HCT116 (cell line): ENCODE results near the gene SPRING1.

Experiments used
- EGR1 ChIP-seq: IDR thresholded peaks from 2 replicates; pipeline ENCODE4 v1.6.1; 2012; ENCODE audit warnings: low read depth
- EZH2 ChIP-seq: fragments of 200-600 bp; sonication (generic); IDR thresholded peaks from 2 replicates; pipeline ENCODE4 v1.6.1; 2017; ENCODE audit warnings: antibody characterized with exemption, mixed run types
- EZH2phosphoT487 ChIP-seq: fragments of 200-600 bp; IDR thresholded peaks from 2 replicates; pipeline ENCODE4 v1.6.1; 2018; ENCODE audit warnings: antibody characterized with exemption, borderline replicate concordance
- POLR2A ChIP-seq: IDR thresholded peaks from 2 replicates; pipeline ENCODE4 v1.7.0; 2011; ENCODE audit warnings: borderline replicate concordance; ENCODE audit not compliant: insufficient read depth, insufficient read length; ENCODE audit errors: extremely low read depth
- POLR2AphosphoS5 ChIP-seq: IDR thresholded peaks from 2 replicates; pipeline ENCODE4 v1.6.1; 2011; ENCODE audit warnings: mild to moderate bottlenecking, low read depth, low read length, moderate library complexity
- RAD21 ChIP-seq: IDR thresholded peaks from 2 replicates; pipeline ENCODE4 v1.6.1; 2012; ENCODE audit warnings: low read depth, mild to moderate bottlenecking
- SIN3A ChIP-seq: IDR thresholded peaks from 2 replicates; pipeline ENCODE4 v1.6.1; 2012; ENCODE audit warnings: low read depth
- TCF7L2 ChIP-seq: IDR thresholded peaks from 2 replicates; pipeline ENCODE4 v1.7.0; 2011; ENCODE audit warnings: borderline replicate concordance, inconsistent platforms; ENCODE audit not compliant: insufficient read depth, insufficient read length; ENCODE audit errors: extremely low read depth
- TF ChIP-seq, protein P1 (sequence below): IDR thresholded peaks from 2 replicates; pipeline ENCODE4 v1.6.1; 2012
- TF ChIP-seq, protein P2 (sequence below), 3 experiments: fragments of 200-600 bp in 1 of 3; sonication (generic) in 1 of 3; IDR thresholded peaks in 2 of 3; conservative IDR thresholded peaks in 1 of 3; 2 replicates each; pipeline ENCODE4 v1.5.1; 2012 to 2017; ENCODE audit warnings: low read depth in 2 of 3, low read length in 2 of 3, antibody characterized with exemption in 1 of 3, borderline replicate concordance in 1 of 3, control low read depth in 1 of 3, mild to moderate bottlenecking in 1 of 3, mixed read lengths in 1 of 3, mixed run types in 1 of 3, moderate library complexity in 1 of 3; ENCODE audit not compliant: insufficient read depth in 1 of 3

DNA sequence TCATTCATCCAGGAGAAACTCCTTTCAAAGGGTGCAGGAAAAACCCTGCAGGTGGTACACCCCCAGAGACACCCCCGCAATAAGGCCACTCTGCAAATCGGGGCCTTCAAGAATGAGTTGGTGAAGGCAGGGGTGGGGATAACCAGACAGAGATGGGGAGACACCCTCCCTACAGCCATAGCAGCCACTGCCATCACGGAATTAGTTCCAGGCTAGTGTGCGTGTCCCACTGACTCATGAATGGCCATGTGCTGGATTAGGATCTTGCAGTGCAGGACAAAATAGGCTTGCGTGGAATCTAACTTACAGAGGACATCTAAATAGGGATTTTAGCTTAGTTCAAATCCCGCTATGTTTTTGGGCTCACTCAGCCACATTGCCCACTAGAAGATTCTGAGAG lies 37.8 kb downstream of the SPRING1 start:
- TF ChIP-seq EZH2phosphoT487, result no peak
- TF ChIP-seq POLR2A, result no peak
- no peak for TF ChIP-seq RAD21
- TF ChIP-seq EGR1, result no peak
- TF ChIP-seq, protein P1, sequence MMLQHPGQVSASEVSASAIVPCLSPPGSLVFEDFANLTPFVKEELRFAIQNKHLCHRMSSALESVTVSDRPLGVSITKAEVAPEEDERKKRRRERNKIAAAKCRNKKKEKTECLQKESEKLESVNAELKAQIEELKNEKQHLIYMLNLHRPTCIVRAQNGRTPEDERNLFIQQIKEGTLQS, result no peak
- TF ChIP-seq POLR2AphosphoS5, result no peak
- TF ChIP-seq, protein P2, sequence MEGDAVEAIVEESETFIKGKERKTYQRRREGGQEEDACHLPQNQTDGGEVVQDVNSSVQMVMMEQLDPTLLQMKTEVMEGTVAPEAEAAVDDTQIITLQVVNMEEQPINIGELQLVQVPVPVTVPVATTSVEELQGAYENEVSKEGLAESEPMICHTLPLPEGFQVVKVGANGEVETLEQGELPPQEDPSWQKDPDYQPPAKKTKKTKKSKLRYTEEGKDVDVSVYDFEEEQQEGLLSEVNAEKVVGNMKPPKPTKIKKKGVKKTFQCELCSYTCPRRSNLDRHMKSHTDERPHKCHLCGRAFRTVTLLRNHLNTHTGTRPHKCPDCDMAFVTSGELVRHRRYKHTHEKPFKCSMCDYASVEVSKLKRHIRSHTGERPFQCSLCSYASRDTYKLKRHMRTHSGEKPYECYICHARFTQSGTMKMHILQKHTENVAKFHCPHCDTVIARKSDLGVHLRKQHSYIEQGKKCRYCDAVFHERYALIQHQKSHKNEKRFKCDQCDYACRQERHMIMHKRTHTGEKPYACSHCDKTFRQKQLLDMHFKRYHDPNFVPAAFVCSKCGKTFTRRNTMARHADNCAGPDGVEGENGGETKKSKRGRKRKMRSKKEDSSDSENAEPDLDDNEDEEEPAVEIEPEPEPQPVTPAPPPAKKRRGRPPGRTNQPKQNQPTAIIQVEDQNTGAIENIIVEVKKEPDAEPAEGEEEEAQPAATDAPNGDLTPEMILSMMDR (IDR thresholded peaks at IDR 0.05 in 2 of 3, conservative IDR thresholded peaks at IDR 0.05 in 1 of 3; ENCODE audit: borderline replicate concordance in 1 of 3, insufficient read depth in 1 of 3, low read depth in 2 of 3, low read length in 2 of 3), result no peak
- TF ChIP-seq EZH2, result no peak
- TF ChIP-seq SIN3A, result no peak
- no peak for TF ChIP-seq TCF7L2
